ENCODE data around the gene ZNF135. TPM values are rescaled to one million over a fixed set of nuclear protein-coding genes. Genes with fewer than 3 reads are reported as not detected.

Gene ZNF135
- total and polyA plus RNA-seq, 2 of the 4 experiments (the other 2 are of a cell fraction) = 2.4 to 2.7 TPM

DNA sequence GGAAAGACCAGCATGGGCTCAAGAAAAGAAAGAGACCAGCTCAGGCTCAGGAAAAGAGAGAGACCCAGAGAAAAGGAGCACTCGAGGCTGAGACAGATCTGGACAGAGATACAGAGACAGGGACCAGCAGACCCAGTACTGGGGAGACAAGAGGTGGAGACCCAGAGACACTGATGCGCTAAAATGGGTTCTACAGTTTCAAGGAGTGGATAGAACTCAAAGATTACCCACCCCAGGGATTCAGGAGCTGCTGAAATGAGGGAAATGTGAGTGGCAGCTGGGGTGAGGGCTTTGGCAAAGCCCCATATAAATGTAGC, 39.6 kb downstream of the ZNF135 start:
- no peak overlapping the region for H2BK20ac ChIP-seq (ENCODE audit: low read depth, low read length)
- no peaks in the 10 kb centered on the region for H3K27me3 ChIP-seq (ENCODE audit: control insufficient read depth, insufficient read depth, low read length)
- no peaks in the 10 kb centered on the region for H3K79me1 ChIP-seq (ENCODE audit: low read depth in 1 of 2, low read length in 2 of 2)
- in situ Hi-C loops (cut with MboI; ENCODE audit: low sequenced_read_pairs) = no loop called here
- H3K4ac ChIP-seq (ENCODE audit: low read depth, low read length) = no peak overlapping the region
- H4K20me1 ChIP-seq (ENCODE audit: insufficient read depth, low read length) = no peaks in the 10 kb centered on the region
- H3K36me3 ChIP-seq (ENCODE audit: control insufficient read depth, insufficient read depth, low read length) = peaks cover 2% of the 10 kb centered on the region; the same call in 1 of the 2 replicates
- H3K4me3 ChIP-seq (ENCODE audit: insufficient read depth, low read depth, low read length) = peak overlapping the region; percentile 42
- CTCF ChIA-PET = interaction anchor here (0.5 kb wide), 1 partner anchor 25 kb away, joined by 7 read pairs; no protein-coding TSS in a partner anchor
- no peak overlapping the region; the same call in 1 of the 2 replicates for H3K9ac ChIP-seq (ENCODE audit: low read depth, low read length)
- no peak overlapping the region for H4K8ac ChIP-seq (ENCODE audit: low read depth in 2 of 2, low read length in 2 of 2)
- H3K23ac ChIP-seq (ENCODE audit: low read depth, low read length) = no peak overlapping the region
- peak overlapping the region; percentile 85 for H3K4me2 ChIP-seq (ENCODE audit: low read depth, low read length)
- H3K27ac ChIP-seq (ENCODE audit: insufficient read depth, low read length) = no peak overlapping the region
- no peaks in the 10 kb centered on the region for H3K9me1 ChIP-seq (ENCODE audit: insufficient read depth, low read length)
- intact Hi-C loops (cut with micrococcal nuclease) = no loop called here
- H2AFZ ChIP-seq (replicated peaks; ENCODE audit: low read length, poor library complexity) = peak overlapping the region; percentile 97
- H3K9me3 ChIP-seq (ENCODE audit: control insufficient read depth, insufficient read depth, low read length) = peaks cover 44% of the 10 kb centered on the region
- H3K18ac ChIP-seq (ENCODE audit: low read depth, low read length) = no peak overlapping the region
- H4K5ac ChIP-seq (ENCODE audit: low read depth, low read length) = no peak overlapping the region
- dilution Hi-C loops (cut with HindIII; ENCODE audit: low sequenced_read_pairs, unreplicated experiment) = no loop called here
- DNase-seq (no peak), ATAC-seq (ENCODE audit: low read depth) (no peak)
- H2BK5ac ChIP-seq (ENCODE audit: low read depth, low read length, poor library complexity, severe bottlenecking) = no peak overlapping the region
- no peak overlapping the region for H3K56ac ChIP-seq (ENCODE audit: extremely low read depth, insufficient read depth, low read length)
- POLR2A ChIA-PET (ENCODE audit: unreplicated experiment) = no interaction called here
- H4K91ac ChIP-seq (ENCODE audit: insufficient read depth, low read depth, low read length) = no peak overlapping the region
- H2BK15ac ChIP-seq (ENCODE audit: low read depth, low read length) = no peak overlapping the region
- no peak overlapping the region for H2AK9ac ChIP-seq (replicated peaks; ENCODE audit: low read depth, low read length, poor library complexity)
- H2BK120ac ChIP-seq (ENCODE audit: low read depth, low read length) = no peak overlapping the region
- no peaks in the 10 kb centered on the region for H3K4me1 ChIP-seq (ENCODE audit: control insufficient read depth, insufficient read depth, low read length)
- H3K14ac ChIP-seq (replicated peaks; ENCODE audit: low read depth, low read length) = 0 out of 2 replicates have a peak overlapping the region, but pooled peaks have one; percentile 40
- TF ChIP-seq CEBPB (IDR thresholded peaks at IDR 0.05; ENCODE audit: low read depth, low read length) (no peak), RAD21 (IDR thresholded peaks at IDR 0.05; ENCODE audit: low read length) (no peak), BHLHE40 (IDR thresholded peaks at IDR 0.05; ENCODE audit: low read depth, low read length) (no peak)
- TF ChIP-seq, protein P1, sequence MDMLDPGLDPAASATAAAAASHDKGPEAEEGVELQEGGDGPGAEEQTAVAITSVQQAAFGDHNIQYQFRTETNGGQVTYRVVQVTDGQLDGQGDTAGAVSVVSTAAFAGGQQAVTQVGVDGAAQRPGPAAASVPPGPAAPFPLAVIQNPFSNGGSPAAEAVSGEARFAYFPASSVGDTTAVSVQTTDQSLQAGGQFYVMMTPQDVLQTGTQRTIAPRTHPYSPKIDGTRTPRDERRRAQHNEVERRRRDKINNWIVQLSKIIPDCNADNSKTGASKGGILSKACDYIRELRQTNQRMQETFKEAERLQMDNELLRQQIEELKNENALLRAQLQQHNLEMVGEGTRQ (IDR thresholded peaks at IDR 0.05; ENCODE audit: low read depth, low read length) = no peak
- H2AK5ac ChIP-seq (ENCODE audit: low read depth, low read length) = no peak overlapping the region
- no CpG with 5 or more reads among the region's 2 CpGs for WGBS, 2 experiments (ENCODE audit: extremely low coverage in 2 of 2, insufficient read length in 1 of 2)
- BruUV-seq (replicated peaks) = no TSS peak
